Right lobe of liver (tissue), 4 donors: ENCODE measurements around the gene SMC5.

Source experiments
- CTCF ChIP-seq, 4 donors: fragments of 200-600 bp in 3 of 4; fragments of 450-650 bp in 1 of 4; IDR thresholded peaks; one replicate each; pipeline versions ENCODE4 v1.5.1 to v1.8.0; 2016 to 2022; ENCODE audit warnings: antibody characterized with exemption in 4 of 4, mild to moderate bottlenecking in 2 of 4
- POLR2A ChIP-seq: fragments of 450-650 bp; IDR thresholded peaks from one replicate; pipeline ENCODE4 v1.6.1; 2017; ENCODE audit warnings: antibody characterized with exemption, mild to moderate bottlenecking
- donor health status: DM: no; HTN: no; CAD: no.
- donor health status: DM: no; HTN: no; CAD: no.
- donor health status: DM: no; HTN: yes; CAD: no.

DNA sequence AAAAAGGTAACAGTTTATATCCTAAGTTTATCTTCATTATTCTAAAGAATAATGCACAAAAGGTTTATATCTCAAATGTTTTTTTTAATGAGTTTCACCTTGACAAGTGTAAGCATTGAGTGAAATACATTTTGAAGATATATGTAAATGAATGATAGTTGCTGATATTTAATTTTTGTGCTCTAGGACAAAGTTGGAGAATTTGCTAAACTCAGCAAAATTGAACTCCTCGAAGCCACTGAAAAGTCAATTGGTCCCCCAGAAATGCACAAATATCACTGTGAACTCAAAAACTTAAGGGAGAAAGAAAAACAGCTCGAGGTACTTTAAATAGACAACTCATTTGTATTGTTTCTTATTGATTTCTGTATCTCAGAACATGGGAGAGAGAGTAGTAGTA, 19.5 kb downstream of the SMC5 start:
- no peak for TF ChIP-seq CTCF (IDR thresholded peaks at IDR 0.05)
- TF ChIP-seq POLR2A = no peak
